HCT116 (cell line): ENCODE measurements around the gene RFXANK. TPM values are rescaled to one million over a fixed set of nuclear protein-coding genes. Genes with fewer than 3 reads are reported as not detected.

ENCODE experiments used
- ATAC-seq: fragments of 200-7000 bp; cut with Tn5 transposase; 2 replicates; pipeline ENCODE4 v1.9.1; 2020; ENCODE audit warnings: mild to moderate bottlenecking, moderate library complexity
- BruUV-seq: library from RNA; stranded (reverse); fragments of 400-500 nt; replicated peaks from 2 replicates; lab custom pipeline; 2021; lab: Mats Ljungman, UMichigan
- CTCF ChIA-PET: fragments of 300-600 bp; sonication (Branson Sonifier 250); formaldehyde crosslinking; loops from one replicate; lab custom pipeline; 2021; ENCODE audit warnings: antibody characterized with exemption; lab: Charles Lee
- POLR2A ChIA-PET: fragments of 300-600, 350-600 bp; sonication (Branson Sonifier 250); formaldehyde crosslinking; loops from one replicate; lab custom pipeline; 2021; ENCODE audit warnings: antibody characterized with exemption; lab: Charles Lee
- RAD21 ChIA-PET, 2 experiments: fragments of 300-600 bp; sonication (Branson Sonifier 250); formaldehyde crosslinking; loops; one replicate each; lab custom pipeline; 2023; ENCODE audit warnings: low total read pairs in 2 of 2; ENCODE audit not compliant: uncharacterized antibody in 2 of 2, unreplicated experiment in 2 of 2, low non-redundant PET in 1 of 2; lab: Charles Lee
- DNase-seq: peaks from one replicate; pipeline ENCODE4 v3.0.0-alpha.2; 2010; ENCODE audit warnings: low read depth, low spot score
- H2AFZ ChIP-seq: fragments of 200-600 bp; shearing (Covaris generic), sonication (generic); 2 replicates; pipeline ENCODE4 v1.6.1; 2017; ENCODE audit warnings: low read depth, mixed run types, mixed read lengths, antibody characterized with exemption, low read length; ENCODE audit not compliant: poor library complexity, severe bottlenecking
- H3K27ac ChIP-seq: 2 replicates; pipeline ENCODE4 v1.5.1; 2012; ENCODE audit warnings: low read depth, low read length
- H3K27me3 ChIP-seq: fragments of 200-600 bp; sonication (generic); 2 replicates; pipeline ENCODE4 v1.6.1; 2016; ENCODE audit warnings: mixed run types, low read length, mixed read lengths; ENCODE audit not compliant: insufficient read depth
- H3K36me3 ChIP-seq, 2 experiments: fragments of 200-500 bp in 1 of 2; fragments of 200-600 bp in 1 of 2; sonication (Bioruptor generic) in 1 of 2; sonication (generic) in 1 of 2; 2 replicates each; pipeline versions ENCODE4 v1.5.1 to v1.6.1; 2014 to 2016; ENCODE audit warnings: low read length in 2 of 2, inconsistent platforms in 1 of 2, mixed read lengths in 1 of 2, mixed run types in 1 of 2; ENCODE audit not compliant: insufficient read depth in 2 of 2, control insufficient read depth in 1 of 2
- H3K4me1 ChIP-seq, 2 experiments: fragments of 200-600 bp in 1 of 2; sonication (generic) in 1 of 2; 2 replicates each; pipeline versions ENCODE4 v1.5.1 to v1.6.1; 2012 to 2017; ENCODE audit warnings: low read length in 2 of 2, inconsistent platforms in 1 of 2, mild to moderate bottlenecking in 1 of 2, mixed read lengths in 1 of 2, mixed run types in 1 of 2, moderate library complexity in 1 of 2; ENCODE audit not compliant: insufficient read depth in 2 of 2, control insufficient read depth in 1 of 2
- H3K4me2 ChIP-seq: fragments of 200-600 bp; sonication (generic); 2 replicates; pipeline ENCODE4 v1.6.1; 2017; ENCODE audit warnings: mixed run types, low read length, mixed read lengths
- H3K4me3 ChIP-seq, 2 experiments: fragments of 200-600 bp in 1 of 2; sonication (generic) in 1 of 2; replicated peaks in 1 of 2; 2 replicates each; pipeline ENCODE4 v1.5.1; 2011 to 2016; ENCODE audit warnings: low read length in 2 of 2, control low read depth in 1 of 2, low read depth in 1 of 2, mild to moderate bottlenecking in 1 of 2, mixed read lengths in 1 of 2, mixed run types in 1 of 2
- H3K79me2 ChIP-seq: fragments of 200-600 bp; sonication (generic); 2 replicates; pipeline ENCODE4 v1.6.1; 2017; ENCODE audit warnings: mild to moderate bottlenecking, mixed run types, low read length, moderate library complexity, mixed read lengths; ENCODE audit not compliant: insufficient read depth
- H3K9ac ChIP-seq: fragments of 200-600 bp; sonication (generic); 2 replicates; pipeline ENCODE4 v1.6.1; 2016; ENCODE audit warnings: low read length, mixed read lengths
- H3K9me2 ChIP-seq: fragments of 200-600 bp; sonication (generic), shearing (Covaris generic); 2 replicates; pipeline ENCODE4 v1.6.1; 2017; ENCODE audit warnings: mixed run types, mild to moderate bottlenecking, moderate library complexity; ENCODE audit not compliant: insufficient read depth
- H3K9me3 ChIP-seq, 2 experiments: fragments of 200-500 bp in 1 of 2; fragments of 200-600 bp in 1 of 2; sonication (Bioruptor generic) in 1 of 2; sonication (generic) in 1 of 2; 2 replicates each; pipeline ENCODE4 v1.6.1; 2014 to 2017; ENCODE audit warnings: low read length in 2 of 2, mixed read lengths in 2 of 2, inconsistent platforms in 1 of 2, low read depth in 1 of 2, mild to moderate bottlenecking in 1 of 2, mixed run types in 1 of 2, moderate library complexity in 1 of 2; ENCODE audit not compliant: control insufficient read depth in 1 of 2, insufficient read depth in 1 of 2
- H4K20me1 ChIP-seq: fragments of 200-600 bp; sonication (generic), shearing (Covaris generic); 2 replicates; pipeline ENCODE4 v1.6.1; 2017; ENCODE audit warnings: mixed run types, mild to moderate bottlenecking, moderate library complexity; ENCODE audit not compliant: insufficient read depth
- CBX3 ChIP-seq: IDR thresholded peaks from 2 replicates; pipeline ENCODE4 v1.6.1; 2012; ENCODE audit warnings: low read depth
- CEBPB ChIP-seq: IDR thresholded peaks from 2 replicates; pipeline ENCODE4 v1.6.1; 2012; ENCODE audit warnings: low read depth
- ELF1 ChIP-seq: IDR thresholded peaks from 2 replicates; pipeline ENCODE4 v1.6.1; 2012; ENCODE audit warnings: low read depth, borderline replicate concordance
- EZH2 ChIP-seq: fragments of 200-600 bp; sonication (generic); IDR thresholded peaks from 2 replicates; pipeline ENCODE4 v1.6.1; 2017; ENCODE audit warnings: antibody characterized with exemption, mixed run types
- JUND ChIP-seq: IDR thresholded peaks from 2 replicates; pipeline ENCODE4 v1.6.1; 2012
- RAD21 ChIP-seq: IDR thresholded peaks from 2 replicates; pipeline ENCODE4 v1.6.1; 2012; ENCODE audit warnings: low read depth, mild to moderate bottlenecking
- SRF ChIP-seq: IDR thresholded peaks from 2 replicates; pipeline ENCODE4 v1.6.1; 2012; ENCODE audit warnings: low read depth
- TCF7L2 ChIP-seq: IDR thresholded peaks from 2 replicates; pipeline ENCODE4 v1.7.0; 2011; ENCODE audit warnings: borderline replicate concordance, inconsistent platforms; ENCODE audit not compliant: insufficient read depth, insufficient read length; ENCODE audit errors: extremely low read depth
- YY1 ChIP-seq: IDR thresholded peaks from 2 replicates; pipeline ENCODE4 v1.6.1; 2011; ENCODE audit warnings: low read length, low read depth, moderate library complexity, mild to moderate bottlenecking; ENCODE audit not compliant: insufficient replicate concordance; ENCODE audit errors: extremely low read depth
- ZFX ChIP-seq: fragments of 450-650 bp; IDR thresholded peaks from 2 replicates; pipeline ENCODE4 v1.6.1; 2017
- intact Hi-C: fragments of 100-400 bp; cut with micrococcal nuclease; formaldehyde crosslinking; loops from 2 replicates; pipeline ENCODE4 v1.10.0; 2022
- total RNA-seq: library from RNA; stranded (reverse); gene quantifications from one replicate; pipeline ENCODE4 v1.2.1, GENCODE V29; 2021; ENCODE audit not compliant: unreplicated experiment
- TF ChIP-seq, protein P1 (sequence below): IDR thresholded peaks from 2 replicates; pipeline ENCODE4 v1.6.1; 2011; ENCODE audit warnings: mild to moderate bottlenecking, low read length, moderate library complexity; ENCODE audit not compliant: insufficient replicate concordance; ENCODE audit errors: extremely low read depth

RFXANK gene
- total RNA-seq, 1 experiment from 2014 or later: 78.9 TPM

DNA sequence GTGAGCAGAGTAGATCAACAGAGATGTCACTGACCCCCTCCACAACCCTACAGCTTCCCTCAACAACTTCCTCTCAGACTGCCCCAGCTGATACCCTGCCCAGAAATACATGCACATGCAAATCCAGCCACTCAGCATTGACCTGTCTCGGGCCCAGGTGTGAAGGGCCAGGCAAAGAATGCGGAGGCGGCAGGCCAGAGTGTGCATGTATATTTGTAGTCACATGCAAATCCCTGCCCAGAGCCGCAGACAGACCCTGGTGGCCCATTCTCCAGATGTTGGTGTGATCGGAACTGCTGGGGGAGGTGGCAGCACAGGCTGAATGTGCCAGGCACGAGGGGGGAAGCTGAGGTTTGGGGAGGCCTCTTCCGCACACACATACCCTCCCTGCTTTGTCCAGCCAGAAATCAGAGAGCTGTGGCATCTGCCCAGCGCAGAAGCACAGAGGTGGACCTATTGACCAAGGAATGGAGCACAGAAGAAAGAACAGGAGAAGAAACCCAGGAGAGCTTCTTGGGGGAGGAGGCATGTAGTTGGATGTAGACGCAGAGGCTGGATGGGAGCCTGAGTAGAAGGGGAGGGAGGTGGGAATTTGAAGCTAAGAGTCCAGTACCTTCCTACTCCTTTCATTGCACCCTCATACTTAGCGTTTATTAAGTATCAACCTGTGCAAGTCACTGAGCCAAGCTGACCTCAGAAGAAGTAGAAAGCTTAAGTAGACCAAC, 36.4 kb upstream of the RFXANK start:
- no peak overlapping the region for H3K4me3 ChIP-seq
- BruUV-seq: no TSS peak
- H2AFZ ChIP-seq: no peak overlapping the region
- POLR2A ChIA-PET: interaction anchor here (1.0 kb wide), 1 partner anchor 10 kb away, joined by 3 read pairs; no protein-coding TSS in a partner anchor
- DNase-seq (no peak), ATAC-seq (no peak)
- no peak overlapping the region for H3K4me2 ChIP-seq
- TF ChIP-seq YY1 (no peak), ELF1 (no peak), CEBPB (no peak), EZH2 (no peak)
- no peak overlapping the region for H3K9ac ChIP-seq
- H3K9me2 ChIP-seq: no peaks in the 10 kb centered on the region
- RAD21 ChIA-PET: no interaction called here
- no peaks in the 10 kb centered on the region; a peak in 1 of 4 replicates for H3K36me3 ChIP-seq
- H3K27ac ChIP-seq: no peak overlapping the region
- no peaks in the 10 kb centered on the region for H3K4me1 ChIP-seq
- H3K79me2 ChIP-seq: no peaks in the 10 kb centered on the region
- H3K27me3 ChIP-seq: no peaks in the 10 kb centered on the region
- H3K9me3 ChIP-seq: no peaks in the 10 kb centered on the region
- H4K20me1 ChIP-seq: no peaks in the 10 kb centered on the region
- CTCF ChIA-PET: interaction anchor here (1.2 kb wide), 1 partner anchor 10 kb away, joined by 3 read pairs; no protein-coding TSS in a partner anchor
- intact Hi-C loops: no loop called here

DNA sequence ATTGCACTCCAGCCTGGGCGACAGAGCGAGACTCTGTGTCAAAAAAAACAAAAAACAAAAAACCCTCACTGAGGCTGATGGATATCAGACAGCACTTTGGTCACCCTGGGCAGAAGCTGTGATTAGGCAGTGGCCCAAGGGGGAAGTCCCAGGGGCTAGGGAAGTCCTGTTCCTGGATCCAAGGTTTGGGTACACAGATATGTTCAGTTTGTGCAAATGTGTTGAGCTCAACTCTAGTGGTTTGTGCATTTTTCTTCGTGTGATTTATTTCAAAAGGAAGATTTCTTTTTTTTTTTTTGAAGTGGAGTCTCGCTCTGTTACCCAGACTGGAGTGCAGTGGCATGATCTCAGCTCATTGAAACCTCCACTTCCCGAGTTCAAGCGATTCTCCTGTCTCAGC, 34.2 kb upstream of the RFXANK start:
- intact Hi-C loops: no loop called here
- DNase-seq: no peak
- H3K27me3 ChIP-seq: no peaks in the 10 kb centered on the region
- no peak overlapping the region for H2AFZ ChIP-seq
- TF ChIP-seq ZFX (no peak), CBX3 (no peak), ELF1 (no peak), SRF (no peak), RAD21 (no peak), TCF7L2 (no peak), JUND (no peak), YY1 (no peak)
- TF ChIP-seq, protein P1, sequence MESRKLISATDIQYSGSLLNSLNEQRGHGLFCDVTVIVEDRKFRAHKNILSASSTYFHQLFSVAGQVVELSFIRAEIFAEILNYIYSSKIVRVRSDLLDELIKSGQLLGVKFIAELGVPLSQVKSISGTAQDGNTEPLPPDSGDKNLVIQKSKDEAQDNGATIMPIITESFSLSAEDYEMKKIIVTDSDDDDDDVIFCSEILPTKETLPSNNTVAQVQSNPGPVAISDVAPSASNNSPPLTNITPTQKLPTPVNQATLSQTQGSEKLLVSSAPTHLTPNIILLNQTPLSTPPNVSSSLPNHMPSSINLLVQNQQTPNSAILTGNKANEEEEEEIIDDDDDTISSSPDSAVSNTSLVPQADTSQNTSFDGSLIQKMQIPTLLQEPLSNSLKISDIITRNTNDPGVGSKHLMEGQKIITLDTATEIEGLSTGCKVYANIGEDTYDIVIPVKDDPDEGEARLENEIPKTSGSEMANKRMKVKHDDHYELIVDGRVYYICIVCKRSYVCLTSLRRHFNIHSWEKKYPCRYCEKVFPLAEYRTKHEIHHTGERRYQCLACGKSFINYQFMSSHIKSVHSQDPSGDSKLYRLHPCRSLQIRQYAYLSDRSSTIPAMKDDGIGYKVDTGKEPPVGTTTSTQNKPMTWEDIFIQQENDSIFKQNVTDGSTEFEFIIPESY: no peak
- H3K4me3 ChIP-seq: no peak overlapping the region
- ChIA-PET RAD21 (no interaction called here), CTCF (interaction anchor here (1.6 kb wide), 1 partner anchor 10 kb away, joined by 3 read pairs; no protein-coding TSS in a partner anchor), POLR2A (no interaction called here)
- no peak overlapping the region for H3K9ac ChIP-seq
- no peaks in the 10 kb centered on the region for H3K79me2 ChIP-seq
- H3K9me2 ChIP-seq: no peaks in the 10 kb centered on the region
- H3K4me2 ChIP-seq: no peak overlapping the region
- no peaks in the 10 kb centered on the region for H3K36me3 ChIP-seq
- ATAC-seq: no peak
- H3K27ac ChIP-seq: no peak overlapping the region
- no peaks in the 10 kb centered on the region for H4K20me1 ChIP-seq
- BruUV-seq: no TSS peak
- no peaks in the 10 kb centered on the region for H3K9me3 ChIP-seq
- H3K4me1 ChIP-seq: no peaks in the 10 kb centered on the region
